ENCODE data around the gene ABCC3.
"Not testable (repeated sequence)": the region's sequence is repeated elsewhere in the genome, so short reads cannot be mapped to it uniquely, and the experiment has no call there.

ABCC3 gene

GRCh38 chr17:50677851-50678375 is 43.2 kb downstream of the ABCC3 start:
- in situ Hi-C loops (cut with MboI; ENCODE audit: low sequenced_read_pairs, unreplicated experiment), result no loop called here
- no peak for TF ChIP-seq CTCF (IDR thresholded peaks at IDR 0.05; ENCODE audit: borderline replicate concordance, control extremely low read depth, extremely low read depth, insufficient read depth, missing control alignments)
- no peak for DNase-seq (ENCODE audit: low spot score)

GRCh38 chr17:50679008-50679544 is 44.4 kb downstream of the ABCC3 start:
- no peak for DNase-seq (ENCODE audit: low spot score)
- no peak for TF ChIP-seq CTCF (IDR thresholded peaks at IDR 0.05; ENCODE audit: borderline replicate concordance, control extremely low read depth, extremely low read depth, insufficient read depth, missing control alignments)
- in situ Hi-C loops (cut with MboI; ENCODE audit: low sequenced_read_pairs, unreplicated experiment), result no loop called here

GRCh38 chr17:50680126-50680525 is 45.4 kb downstream of the ABCC3 start:
- DNase-seq (ENCODE audit: low spot score), result no peak
- in situ Hi-C loops (cut with MboI; ENCODE audit: low sequenced_read_pairs, unreplicated experiment), result no loop called here
- TF ChIP-seq CTCF (IDR thresholded peaks at IDR 0.05; ENCODE audit: borderline replicate concordance, control extremely low read depth, extremely low read depth, insufficient read depth, missing control alignments), result no peak

- DNase-seq (ENCODE audit: low spot score); in situ Hi-C loops (cut with MboI; ENCODE audit: low sequenced_read_pairs, unreplicated experiment): not testable (repeated sequence)
These were observed 46.0 kb downstream of the ABCC3 start for GRCh38 chr17:50680543-50681262.

- in situ Hi-C loops (cut with MboI; ENCODE audit: low sequenced_read_pairs, unreplicated experiment), result no loop called here
- TF ChIP-seq CTCF (IDR thresholded peaks at IDR 0.05; ENCODE audit: borderline replicate concordance, control extremely low read depth, extremely low read depth, insufficient read depth, missing control alignments), result no peak
- DNase-seq (ENCODE audit: low spot score), result peak; percentile 42
These were observed 46.9 kb downstream of the ABCC3 start for GRCh38 chr17:50681263-50682200.

GRCh38 chr17:50682441-50682840 is 47.8 kb downstream of the ABCC3 start:
- no peak for TF ChIP-seq CTCF (IDR thresholded peaks at IDR 0.05; ENCODE audit: borderline replicate concordance, control extremely low read depth, extremely low read depth, insufficient read depth, missing control alignments)
- in situ Hi-C loops (cut with MboI; ENCODE audit: low sequenced_read_pairs, unreplicated experiment), result no loop called here
- no peak for DNase-seq (ENCODE audit: low spot score)
